ENCODE data around the gene ZNF699.

- peak; percentile 64 for TF ChIP-seq POLR2A (IDR thresholded peaks at IDR 0.05; ENCODE audit: low read length)
- no peak for TF ChIP-seq GATA1 (IDR thresholded peaks at IDR 0.05; ENCODE audit: low read depth, low read length)
Observed at GRCh38 chr19:9323919-9324583, 14.4 kb upstream of the ZNF699 start, which contains the start of gene ZNF559.
